Transverse colon (tissue), 4 donors: ENCODE measurements around the gene USP11. TPM values are rescaled to one million over a fixed set of nuclear protein-coding genes. Genes with fewer than 3 reads are reported as not detected.

Source experiments
- DNase-seq: peaks from one replicate; pipeline ENCODE4 v3.0.0-alpha.2; 2019
- H3K27ac ChIP-seq, 4 donors: fragments of 200-600 bp; sonication (generic); 2 replicates each; pipeline ENCODE4 v1.5.1; 2016 to 2018; ENCODE audit warnings: inconsistent platforms in 4 of 4
- H3K27me3 ChIP-seq: fragments of 200-600 bp; sonication (generic); 2 replicates; pipeline ENCODE4 v1.5.1; 2017; ENCODE audit warnings: inconsistent platforms
- H3K36me3 ChIP-seq, 4 donors: fragments of 200-600 bp; sonication (generic); 2 replicates each; pipeline ENCODE4 v1.5.1; 2017 to 2019; ENCODE audit warnings: inconsistent platforms in 4 of 4
- H3K4me1 ChIP-seq, 4 donors: fragments of 200-600 bp; sonication (generic); 2 replicates each; pipeline ENCODE4 v1.5.1; 2017 to 2020; ENCODE audit warnings: inconsistent platforms in 4 of 4
- H3K4me3 ChIP-seq, 4 donors: fragments of 200-600 bp; sonication (generic); 1 replicate in 1 of 4; 2 replicates in 3 of 4; pipeline versions ENCODE4 v1.5.1 to v1.6.1; 2017 to 2019; ENCODE audit warnings: inconsistent platforms in 4 of 4
- H3K9me3 ChIP-seq, 2 donors: fragments of 200-600 bp; sonication (generic); 2 replicates each; pipeline ENCODE4 v1.5.1; 2017 to 2019; ENCODE audit warnings: inconsistent platforms in 2 of 2
- EP300 ChIP-seq: sonication (generic); formaldehyde crosslinking; IDR thresholded peaks from one replicate; pipeline ENCODE4 v1.6.1; 2017; ENCODE audit warnings: antibody characterized with exemption, low read depth
- POLR2A ChIP-seq: fragments of 450-650 bp; IDR thresholded peaks from one replicate; pipeline ENCODE4 v1.6.1; 2016; ENCODE audit warnings: antibody characterized with exemption, mild to moderate bottlenecking, moderate library complexity
- POLR2AphosphoS5 ChIP-seq, 3 donors: sonication (generic); formaldehyde crosslinking; IDR thresholded peaks; one replicate each; pipeline ENCODE4 v1.6.1; 2016; ENCODE audit warnings: antibody characterized with exemption in 3 of 3
- WGBS, 2 donors: methylation state at CpG; one replicate each; pipeline ENCODE4 v1.1.5; 2018; ENCODE audit warnings: low coverage in 1 of 2; 5-methylcytosine and 5-hydroxymethylcytosine counted together
- in situ Hi-C, 4 donors: fragments of 200-750 bp; cut with MboI; loops; one replicate each; pipeline versions ENCODE4 v1.15.0 to v1.15.1; 2017; ENCODE audit warnings: low sequenced_read_pairs in 3 of 4, low pct_ligation_motif_present in 1 of 4, low pct_unique_long_range_greater_than_20kb in 1 of 4
- intact Hi-C: fragments of 100-400 bp; cut with DNase I; formaldehyde crosslinking; loops from one replicate; pipeline ENCODE4 v1.15.1; 2023; ENCODE audit warnings: low total_unique reads
- total RNA-seq, 4 donors: library from RNA; depleted of rRNA; stranded (reverse); fragments of >200 nt; gene quantifications; one replicate each; pipeline ENCODE4 v1.1.0, GENCODE V29; 2016
- TF ChIP-seq, protein P1 (sequence below), 5 experiments: fragments of 200-600 bp in 3 of 5; fragments of 450-650 bp in 2 of 5; sonication (generic) in 3 of 5; IDR thresholded peaks; 1 replicate in 2 of 5; 2 replicates in 3 of 5; pipeline ENCODE4 v1.5.1; 2016 to 2017; ENCODE audit warnings: antibody characterized with exemption in 5 of 5, inconsistent platforms in 3 of 5, mild to moderate bottlenecking in 2 of 5, moderate library complexity in 1 of 5

USP11 gene
- total RNA-seq, result 10 to 100 TPM in 3 of 4 donors, 1 to 10 TPM in 1; 5.0 to 45.3 (median 22.3) TPM

DNA sequence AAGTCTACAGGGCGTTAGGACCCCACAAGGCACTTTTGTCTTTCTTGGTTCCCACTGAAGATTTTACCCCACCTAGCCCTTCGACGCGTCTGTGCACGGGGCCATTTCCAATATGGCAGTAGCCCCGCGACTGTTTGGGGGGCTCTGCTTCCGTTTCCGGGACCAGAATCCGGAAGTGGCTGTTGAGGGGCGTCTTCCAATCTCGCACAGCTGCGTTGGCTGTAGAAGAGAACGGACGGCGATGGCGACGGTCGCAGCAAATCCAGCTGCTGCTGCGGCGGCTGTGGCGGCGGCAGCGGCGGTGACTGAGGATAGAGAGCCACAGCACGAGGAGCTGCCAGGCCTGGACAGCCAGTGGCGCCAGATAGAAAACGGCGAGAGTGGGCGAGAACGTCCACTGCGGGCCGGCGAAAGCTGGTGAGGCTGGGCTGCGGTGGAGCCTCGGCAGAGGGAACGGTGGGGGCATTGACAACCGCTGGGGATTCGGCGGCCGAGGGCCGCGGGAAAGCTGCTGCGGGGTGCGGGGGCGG lies at the start of gene USP11:
Gene USP11, plus strand, starts transcription at position 207 of the 530 bp plus-strand sequence. Its CDS starts 35 bp downstream, at position 242.
- Histone ChIP-seq H3K27ac (peak within 1 kb of the TSS; percentile 94 to 99 (median 97)), H3K4me1 (peaks cover 0 to 6% (median 4%) of the 10 kb centered on the region in 4 donors), H3K4me3 (peak within 1 kb of the TSS; percentile 56 to 83 (median 70)), H3K36me3 (no peaks in the 10 kb centered on the region), H3K9me3 (no peaks in the 10 kb centered on the region), H3K27me3 (no peaks in the 10 kb centered on the region)
- intact Hi-C loops, result no loop called here
- DNase-seq, result peak; percentile 50
- in situ Hi-C loops, result no loop called here
- TF ChIP-seq POLR2AphosphoS5 (IDR thresholded peaks at IDR 0.05) (peak; percentile 17 to 82 (median 59)), EP300 (no peak), POLR2A (peak; percentile 82)
- TF ChIP-seq, protein P1, sequence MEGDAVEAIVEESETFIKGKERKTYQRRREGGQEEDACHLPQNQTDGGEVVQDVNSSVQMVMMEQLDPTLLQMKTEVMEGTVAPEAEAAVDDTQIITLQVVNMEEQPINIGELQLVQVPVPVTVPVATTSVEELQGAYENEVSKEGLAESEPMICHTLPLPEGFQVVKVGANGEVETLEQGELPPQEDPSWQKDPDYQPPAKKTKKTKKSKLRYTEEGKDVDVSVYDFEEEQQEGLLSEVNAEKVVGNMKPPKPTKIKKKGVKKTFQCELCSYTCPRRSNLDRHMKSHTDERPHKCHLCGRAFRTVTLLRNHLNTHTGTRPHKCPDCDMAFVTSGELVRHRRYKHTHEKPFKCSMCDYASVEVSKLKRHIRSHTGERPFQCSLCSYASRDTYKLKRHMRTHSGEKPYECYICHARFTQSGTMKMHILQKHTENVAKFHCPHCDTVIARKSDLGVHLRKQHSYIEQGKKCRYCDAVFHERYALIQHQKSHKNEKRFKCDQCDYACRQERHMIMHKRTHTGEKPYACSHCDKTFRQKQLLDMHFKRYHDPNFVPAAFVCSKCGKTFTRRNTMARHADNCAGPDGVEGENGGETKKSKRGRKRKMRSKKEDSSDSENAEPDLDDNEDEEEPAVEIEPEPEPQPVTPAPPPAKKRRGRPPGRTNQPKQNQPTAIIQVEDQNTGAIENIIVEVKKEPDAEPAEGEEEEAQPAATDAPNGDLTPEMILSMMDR (IDR thresholded peaks at IDR 0.05), result no peak
- 40% methylated on average over 46 of the region's 46 CpGs; no CpG with 5 or more reads in 1 of the 2 donors for WGBS, 2 donors

DNA sequence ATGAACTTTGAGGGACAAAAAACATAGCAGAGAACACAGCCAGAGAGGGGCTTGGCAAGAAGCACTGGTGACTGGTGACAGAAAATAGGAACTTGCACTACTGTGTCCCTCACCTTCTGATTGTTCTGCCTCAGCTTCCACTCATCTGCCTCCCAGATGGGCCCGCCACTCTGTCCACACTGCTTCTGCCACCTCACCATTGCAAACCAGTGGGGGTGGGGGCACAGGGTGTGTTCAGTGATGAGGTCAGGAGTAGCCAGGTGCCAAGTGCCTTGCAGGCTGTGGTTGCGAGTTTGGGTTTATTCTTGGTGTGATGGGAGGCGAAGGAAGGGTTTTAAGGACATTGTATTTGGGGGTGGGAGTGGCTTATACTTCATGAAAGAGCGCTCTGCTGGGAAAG lies 48.3 kb upstream of the USP11 start:
- Histone ChIP-seq H3K36me3 (peaks cover 0 to 7% (median 3%) of the 10 kb centered on the region in 4 donors), H3K27ac (no peak overlapping the region), H3K4me1 (no peaks in the 10 kb centered on the region), H3K9me3 (no peaks in the 10 kb centered on the region), H3K27me3 (no peaks in the 10 kb centered on the region), H3K4me3 (no peak overlapping the region)
- TF ChIP-seq EP300 (no peak), POLR2AphosphoS5 (IDR thresholded peaks at IDR 0.05) (no peak), POLR2A (no peak)
- TF ChIP-seq, protein P1 (IDR thresholded peaks at IDR 0.05), result no peak
- in situ Hi-C loops (loop anchor here in 3 of 4 donors (25.0 kb wide), 2 partner anchors 203 to 328 kb away; no protein-coding TSS in a partner anchor), intact Hi-C loops (no loop called here)
- 86% methylated on average over 4 of the region's 4 CpGs; no CpG with 5 or more reads in 1 of the 2 donors for WGBS, 2 donors
- no peak for DNase-seq

GRCh38 chrX:47185241-47185640 lies 47.6 kb upstream of the USP11 start:
- no peaks in the 10 kb centered on the region for H3K27me3 ChIP-seq
- no peaks in the 10 kb centered on the region for H3K4me1 ChIP-seq
- in situ Hi-C loops, result loop anchor here in 3 of 4 donors (25.0 kb wide), 2 partner anchors 202 to 327 kb away; no protein-coding TSS in a partner anchor
- no peaks in the 10 kb centered on the region for H3K9me3 ChIP-seq
- TF ChIP-seq EP300, result no peak
- TF ChIP-seq POLR2A, result no peak
- no peak for TF ChIP-seq POLR2AphosphoS5 (IDR thresholded peaks at IDR 0.05)
- TF ChIP-seq, protein P1 (IDR thresholded peaks at IDR 0.05), result no peak
- no peak overlapping the region for H3K27ac ChIP-seq
- no peak overlapping the region for H3K4me3 ChIP-seq
- H3K36me3 ChIP-seq, result peaks cover 0 to 7% (median 3%) of the 10 kb centered on the region in 4 donors
- no peak for DNase-seq
- intact Hi-C loops, result no loop called here
- WGBS, 2 donors, result 84% methylated on average over 17 of the region's 17 CpGs; no CpG with 5 or more reads in 1 of the 2 donors

- DNase-seq, result no peak
- Histone ChIP-seq H3K36me3 (peaks cover 0 to 5% (median 2%) of the 10 kb centered on the region in 4 donors), H3K27me3 (no peaks in the 10 kb centered on the region), H3K4me3 (no peak overlapping the region), H3K27ac (no peak overlapping the region), H3K9me3 (no peaks in the 10 kb centered on the region), H3K4me1 (peaks cover 0 to 3% (median 0%) of the 10 kb centered on the region in 4 donors)
- TF ChIP-seq EP300, result no peak
- no peak for TF ChIP-seq POLR2A
- TF ChIP-seq, protein P1 (IDR thresholded peaks at IDR 0.05), result no peak
- no peak for TF ChIP-seq POLR2AphosphoS5 (IDR thresholded peaks at IDR 0.05)
- WGBS, 2 donors, result 92% methylated on average over 24 of the region's 27 CpGs; no CpG with 5 or more reads in 1 of the 2 donors
- intact Hi-C loops (no loop called here), in situ Hi-C loops (loop anchor here in 3 of 4 donors (25.0 kb wide), 2 partner anchors 201 to 326 kb away; no protein-coding TSS in a partner anchor)
These were observed 46.6 kb upstream of the USP11 start for GRCh38 chrX:47186096-47186740.
